Lung (tissue), 12 donors: ENCODE data around the gene HIVEP1. TPM values are rescaled to one million over a fixed set of nuclear protein-coding genes. Genes with fewer than 3 reads are reported as not detected.

Experiments
- ATAC-seq: fragments of 200-7000 bp; cut with Tn5 transposase; one replicate; pipeline ENCODE4 v1.9.1; 2020; ENCODE audit warnings: moderate number of reproducible peaks; ENCODE audit not compliant: insufficient read depth, low FRiP score
- DNase-seq, 3 donors: peaks; one replicate each; pipeline ENCODE4 v3.0.0-alpha.2; 2013 to 2017
- H3K27ac ChIP-seq, 2 donors: one replicate each; pipeline ENCODE4 v1.5.1; 2013; ENCODE audit warnings: mild to moderate bottlenecking in 2 of 2, moderate library complexity in 2 of 2, control low read depth in 1 of 2, inconsistent platforms in 1 of 2, low read depth in 1 of 2, low read length in 1 of 2
- H3K27me3 ChIP-seq, 3 donors: one replicate each; pipeline ENCODE4 v1.5.1; 2013; ENCODE audit warnings: low read length in 2 of 3; ENCODE audit not compliant: control insufficient read depth in 3 of 3, insufficient read depth in 3 of 3
- H3K36me3 ChIP-seq, 4 donors: one replicate each; pipeline ENCODE4 v1.5.1; 2013; ENCODE audit warnings: low read length in 4 of 4, mild to moderate bottlenecking in 1 of 4, moderate library complexity in 1 of 4; ENCODE audit not compliant: control insufficient read depth in 4 of 4, insufficient read depth in 4 of 4
- H3K4me1 ChIP-seq, 5 donors: one replicate each; pipeline ENCODE4 v1.5.1; 2013; ENCODE audit warnings: low read length in 5 of 5, mild to moderate bottlenecking in 2 of 5, moderate library complexity in 1 of 5; ENCODE audit not compliant: control insufficient read depth in 5 of 5, insufficient read depth in 5 of 5
- H3K4me3 ChIP-seq: one replicate; pipeline ENCODE4 v1.5.1; 2013; ENCODE audit warnings: mild to moderate bottlenecking, control low read depth, moderate library complexity
- H3K9ac ChIP-seq, 2 donors: one replicate each; pipeline ENCODE4 v1.5.1; 2013; ENCODE audit warnings: low read length in 2 of 2, control low read depth in 1 of 2; ENCODE audit not compliant: insufficient read depth in 1 of 2
- H3K9me3 ChIP-seq, 4 donors: one replicate each; pipeline ENCODE4 v1.5.1; 2013; ENCODE audit warnings: low read length in 3 of 4, mild to moderate bottlenecking in 1 of 4, moderate library complexity in 1 of 4; ENCODE audit not compliant: control insufficient read depth in 4 of 4, insufficient read depth in 3 of 4
- WGBS, 2 donors: extraction: QIAGEN DNeasy Blood & Tissue Kit; methylation state at CpG; one replicate each; pipeline ENCODE4 v1.1.7; 2013; 5-methylcytosine and 5-hydroxymethylcytosine counted together
- polyA plus RNA-seq, 2 donors: library from polyadenylated mRNA; stranded (reverse); fragments of 200-250 nt; gene quantifications; one replicate each; pipeline ENCODE4 v1.2.1, GENCODE V29; 2013
- total RNA-seq, 2 donors: library from RNA; depleted of rRNA in 1 of 2; stranded (reverse); fragments of >200 nt in 1 of 2; gene quantifications; one replicate each; pipeline ENCODE4 v1.2.1, GENCODE V29; 2014 to 2021
- TF ChIP-seq, protein P1 (sequence below): IDR thresholded peaks from 2 replicates; pipeline ENCODE4 v1.5.1; 2012; ENCODE audit warnings: mild to moderate bottlenecking; ENCODE audit errors: control extremely low read depth, extremely low read depth
- donor health status: control.
- donor health status: control.
- donor health status: Bipolar disorder and iron deficiency.
- donor health status: healthy.
- donor health status: DM: yes; HTN: yes; CAD: no.

The HIVEP1 gene
- total and polyA plus RNA-seq, 4 donors, result 3.1 to 49.6 (median 20.5) TPM

DNA sequence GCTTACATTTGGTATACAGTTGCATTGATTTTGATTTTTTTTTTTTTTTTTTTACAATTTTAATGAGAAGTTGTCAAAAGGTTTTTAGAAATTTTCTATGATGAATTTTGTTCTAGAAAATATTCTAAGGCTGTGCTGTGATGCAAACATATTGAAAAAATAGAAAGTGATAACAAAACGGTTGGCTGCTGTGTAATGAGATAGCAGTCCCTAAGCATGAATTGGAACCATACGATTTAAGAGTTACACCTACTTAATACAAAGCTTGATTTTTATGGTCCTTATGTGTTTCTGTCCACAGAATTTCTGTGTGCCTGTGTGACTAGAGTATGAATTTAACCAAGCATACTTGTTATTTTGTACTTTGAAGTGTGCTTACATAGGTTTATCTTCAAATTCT, 12.1 kb downstream of the HIVEP1 start:
- Histone ChIP-seq H3K9me3 (no peaks in the 10 kb centered on the region), H3K4me3 (no peak overlapping the region), H3K36me3 (peaks cover 3 to 12% (median 7%) of the 10 kb centered on the region in 4 donors), H3K27me3 (no peaks in the 10 kb centered on the region), H3K4me1 (peaks cover 4 to 22% (median 10%) of the 10 kb centered on the region in 5 donors), H3K9ac (no peak overlapping the region), H3K27ac (no peak overlapping the region)
- ATAC-seq, result no peak
- DNase-seq, result no peak
- TF ChIP-seq, protein P1, sequence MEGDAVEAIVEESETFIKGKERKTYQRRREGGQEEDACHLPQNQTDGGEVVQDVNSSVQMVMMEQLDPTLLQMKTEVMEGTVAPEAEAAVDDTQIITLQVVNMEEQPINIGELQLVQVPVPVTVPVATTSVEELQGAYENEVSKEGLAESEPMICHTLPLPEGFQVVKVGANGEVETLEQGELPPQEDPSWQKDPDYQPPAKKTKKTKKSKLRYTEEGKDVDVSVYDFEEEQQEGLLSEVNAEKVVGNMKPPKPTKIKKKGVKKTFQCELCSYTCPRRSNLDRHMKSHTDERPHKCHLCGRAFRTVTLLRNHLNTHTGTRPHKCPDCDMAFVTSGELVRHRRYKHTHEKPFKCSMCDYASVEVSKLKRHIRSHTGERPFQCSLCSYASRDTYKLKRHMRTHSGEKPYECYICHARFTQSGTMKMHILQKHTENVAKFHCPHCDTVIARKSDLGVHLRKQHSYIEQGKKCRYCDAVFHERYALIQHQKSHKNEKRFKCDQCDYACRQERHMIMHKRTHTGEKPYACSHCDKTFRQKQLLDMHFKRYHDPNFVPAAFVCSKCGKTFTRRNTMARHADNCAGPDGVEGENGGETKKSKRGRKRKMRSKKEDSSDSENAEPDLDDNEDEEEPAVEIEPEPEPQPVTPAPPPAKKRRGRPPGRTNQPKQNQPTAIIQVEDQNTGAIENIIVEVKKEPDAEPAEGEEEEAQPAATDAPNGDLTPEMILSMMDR, result no peak
- 67 to 85% methylated on average over 2 of the region's 2 CpGs for WGBS, 2 donors

DNA sequence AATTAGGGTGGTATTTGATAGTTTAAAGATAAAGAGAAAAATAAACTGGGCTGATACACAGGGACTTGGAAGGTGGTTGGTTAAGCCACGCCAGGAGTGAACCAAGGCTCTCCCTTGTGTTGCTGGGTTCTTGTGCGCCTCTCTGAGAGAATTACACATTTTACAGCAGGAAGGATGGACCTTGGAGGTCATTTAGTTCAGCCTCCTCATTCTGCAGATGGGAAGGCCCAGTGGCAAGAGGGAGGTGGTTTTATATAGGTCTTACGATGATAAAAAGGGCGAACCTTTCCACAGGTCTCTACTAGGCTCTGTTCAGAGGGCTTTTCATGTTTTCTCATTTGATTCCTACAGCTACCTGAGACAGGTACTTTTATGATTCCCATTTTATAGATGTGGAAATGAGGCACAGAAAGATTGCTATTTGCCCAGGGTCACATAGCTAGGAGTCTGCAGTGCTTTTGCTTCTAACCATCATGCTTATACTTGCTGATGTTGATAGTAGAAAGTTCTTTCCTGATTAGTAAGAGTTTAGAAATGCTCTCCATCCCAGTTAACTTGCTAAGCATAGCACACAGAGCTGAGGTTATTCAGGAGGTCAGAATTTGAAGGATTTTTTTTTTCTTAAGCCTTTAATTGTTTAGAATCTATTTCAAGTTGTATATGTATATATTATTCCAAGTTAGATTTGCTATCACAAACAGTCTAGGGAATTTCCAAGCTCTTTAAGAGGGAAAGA, 12.8 kb downstream of the HIVEP1 start:
- Histone ChIP-seq H3K4me3 (no peak overlapping the region), H3K4me1 (peaks cover 4 to 22% (median 10%) of the 10 kb centered on the region in 5 donors), H3K27ac (peak overlapping the region in 1 of 2 donors; percentile 19), H3K27me3 (no peaks in the 10 kb centered on the region), H3K9ac (peak overlapping the region in 1 of 2 donors; percentile 63), H3K9me3 (no peaks in the 10 kb centered on the region), H3K36me3 (peaks cover 3 to 17% (median 5%) of the 10 kb centered on the region in 4 donors)
- DNase-seq (no peak), ATAC-seq (no peak)
- WGBS, 2 donors, result 95% methylated on average over 4 of the region's 4 CpGs
- TF ChIP-seq, protein P1, result no peak

DNA sequence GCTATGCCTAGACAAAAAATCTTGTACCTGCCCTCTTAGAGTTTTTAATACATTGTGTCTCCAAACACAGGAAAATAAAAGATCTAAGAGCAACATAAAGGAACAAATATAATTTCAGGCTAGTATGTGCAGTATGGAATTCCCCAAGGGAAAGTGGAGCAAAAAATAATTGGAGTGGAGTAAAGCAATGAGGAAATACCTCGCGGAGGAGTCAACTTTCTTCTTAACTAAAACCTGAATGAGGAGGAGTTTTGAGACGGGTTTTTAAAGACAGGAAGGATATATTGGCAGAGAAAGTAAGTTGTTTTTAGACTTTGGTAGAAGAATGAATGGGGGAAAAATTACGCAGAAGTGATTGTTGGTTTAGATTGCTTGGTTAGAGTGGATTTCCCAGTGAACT, 14.0 kb downstream of the HIVEP1 start:
- H3K27me3 ChIP-seq, result no peaks in the 10 kb centered on the region
- H3K4me1 ChIP-seq, result peaks cover 4 to 22% (median 10%) of the 10 kb centered on the region in 5 donors
- no peak overlapping the region for H3K27ac ChIP-seq
- 62 to 70% methylated on average over 4 of the region's 4 CpGs for WGBS, 2 donors
- TF ChIP-seq, protein P1, result no peak
- H3K36me3 ChIP-seq, result peaks cover 0 to 19% (median 2%) of the 10 kb centered on the region in 4 donors
- H3K9me3 ChIP-seq, result no peaks in the 10 kb centered on the region
- H3K4me3 ChIP-seq, result no peak overlapping the region
- no peak for ATAC-seq
- no peak overlapping the region for H3K9ac ChIP-seq
- no peak for DNase-seq
